Loucy (cell line): ENCODE measurements around the gene KCTD13.

Experiments used
- EZH2phosphoT487 ChIP-seq: fragments of 200-600 bp; IDR thresholded peaks from 2 replicates; pipeline ENCODE4 v1.6.1; 2018; ENCODE audit warnings: antibody characterized with exemption, mild to moderate bottlenecking, moderate library complexity, borderline replicate concordance
- TF ChIP-seq, protein P1 (sequence below): fragments of 200-600 bp; sonication (generic); conservative IDR thresholded peaks from 2 replicates; pipeline ENCODE4 v1.5.1; 2014; ENCODE audit warnings: mild to moderate bottlenecking, antibody characterized with exemption, low read length

DNA sequence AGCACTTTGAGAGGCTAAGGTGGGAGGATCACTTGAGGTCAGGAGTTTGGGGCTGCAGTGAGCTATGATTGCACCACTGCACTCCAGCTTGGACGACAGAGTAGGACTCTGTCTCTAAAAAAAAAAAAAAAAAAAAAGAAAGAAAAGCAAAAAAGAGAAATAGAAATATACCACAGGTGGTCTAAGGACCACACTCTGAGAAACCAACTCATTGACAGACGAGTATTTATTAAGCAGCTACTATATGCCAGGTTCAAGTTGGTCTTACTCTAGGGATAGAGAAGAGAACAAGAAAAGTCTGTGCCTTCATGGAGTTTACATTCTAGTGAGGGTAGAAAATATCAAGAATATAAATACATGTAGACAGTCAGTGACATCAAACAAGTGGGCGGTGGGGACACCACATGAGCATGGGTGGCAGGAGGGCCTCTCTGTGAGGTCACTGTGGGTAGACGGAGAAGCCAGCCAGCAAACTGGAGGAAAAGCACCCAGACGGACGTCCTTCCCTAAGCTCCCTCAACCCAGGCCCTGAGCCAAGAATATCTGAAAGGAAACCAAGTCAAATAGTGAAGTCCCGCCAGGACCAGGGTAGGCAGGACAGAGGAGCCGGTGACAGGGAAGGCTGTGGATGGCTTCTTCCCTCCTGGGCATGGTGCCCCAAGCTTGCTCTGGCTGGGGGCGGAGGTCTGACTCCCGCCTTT, 67.7 kb downstream of the KCTD13 start:
- TF ChIP-seq, protein P1, sequence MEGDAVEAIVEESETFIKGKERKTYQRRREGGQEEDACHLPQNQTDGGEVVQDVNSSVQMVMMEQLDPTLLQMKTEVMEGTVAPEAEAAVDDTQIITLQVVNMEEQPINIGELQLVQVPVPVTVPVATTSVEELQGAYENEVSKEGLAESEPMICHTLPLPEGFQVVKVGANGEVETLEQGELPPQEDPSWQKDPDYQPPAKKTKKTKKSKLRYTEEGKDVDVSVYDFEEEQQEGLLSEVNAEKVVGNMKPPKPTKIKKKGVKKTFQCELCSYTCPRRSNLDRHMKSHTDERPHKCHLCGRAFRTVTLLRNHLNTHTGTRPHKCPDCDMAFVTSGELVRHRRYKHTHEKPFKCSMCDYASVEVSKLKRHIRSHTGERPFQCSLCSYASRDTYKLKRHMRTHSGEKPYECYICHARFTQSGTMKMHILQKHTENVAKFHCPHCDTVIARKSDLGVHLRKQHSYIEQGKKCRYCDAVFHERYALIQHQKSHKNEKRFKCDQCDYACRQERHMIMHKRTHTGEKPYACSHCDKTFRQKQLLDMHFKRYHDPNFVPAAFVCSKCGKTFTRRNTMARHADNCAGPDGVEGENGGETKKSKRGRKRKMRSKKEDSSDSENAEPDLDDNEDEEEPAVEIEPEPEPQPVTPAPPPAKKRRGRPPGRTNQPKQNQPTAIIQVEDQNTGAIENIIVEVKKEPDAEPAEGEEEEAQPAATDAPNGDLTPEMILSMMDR, result no peak
- no peak for TF ChIP-seq EZH2phosphoT487
